ENCODE data around the gene CMTM8. TPM values are rescaled to one million over a fixed set of nuclear protein-coding genes. Genes with fewer than 3 reads are reported as not detected.

The CMTM8 gene
- total RNA-seq, 1 experiment from 2014 or later = 28.5 TPM

DNA sequence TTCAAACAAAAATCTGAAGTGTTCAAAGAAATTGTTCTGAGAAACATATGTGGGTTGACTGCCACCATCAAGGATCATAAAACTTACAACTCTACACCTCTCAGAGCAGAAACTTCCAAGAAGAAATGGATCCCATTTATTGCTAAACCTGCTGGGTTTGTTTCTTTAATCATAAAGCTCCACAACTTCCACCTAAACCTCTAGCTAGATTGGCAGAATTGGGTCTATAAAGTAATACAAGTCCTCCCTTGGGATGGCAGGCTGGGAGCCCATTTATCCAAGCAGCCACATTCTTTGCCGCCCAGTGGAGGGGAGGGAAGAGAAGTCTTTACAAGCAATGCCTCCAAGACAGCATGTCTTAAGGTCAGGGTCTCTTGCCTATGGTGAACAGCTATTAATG, 40.5 kb upstream of the CMTM8 start:
- Mint-ChIP-seq H3K27me3 (ENCODE audit: insufficient read depth, unreplicated experiment) (no peaks in the 10 kb centered on the region), H3K4me3 (ENCODE audit: unreplicated experiment) (no peak overlapping the region), H3K9me3 (ENCODE audit: unreplicated experiment) (no peaks in the 10 kb centered on the region), H3K36me3 (ENCODE audit: insufficient read depth, unreplicated experiment) (no peaks in the 10 kb centered on the region), H3K4me1 (ENCODE audit: low read depth, unreplicated experiment) (no peaks in the 10 kb centered on the region), H3K27ac (ENCODE audit: unreplicated experiment) (no peak overlapping the region)
- Histone ChIP-seq H3K4me3 (ENCODE audit: low read depth, low read length) (no peak overlapping the region), H3K9me3 (no peaks in the 10 kb centered on the region), H3K36me3 (ENCODE audit: control insufficient read depth, insufficient read depth, low read length) (no peaks in the 10 kb centered on the region), H3K27me3 (replicated peaks; ENCODE audit: control insufficient read depth, insufficient read depth, low read length) (no peaks in the 10 kb centered on the region), H3K4me1 (no peaks in the 10 kb centered on the region)
- TF ChIP-seq, protein P1, sequence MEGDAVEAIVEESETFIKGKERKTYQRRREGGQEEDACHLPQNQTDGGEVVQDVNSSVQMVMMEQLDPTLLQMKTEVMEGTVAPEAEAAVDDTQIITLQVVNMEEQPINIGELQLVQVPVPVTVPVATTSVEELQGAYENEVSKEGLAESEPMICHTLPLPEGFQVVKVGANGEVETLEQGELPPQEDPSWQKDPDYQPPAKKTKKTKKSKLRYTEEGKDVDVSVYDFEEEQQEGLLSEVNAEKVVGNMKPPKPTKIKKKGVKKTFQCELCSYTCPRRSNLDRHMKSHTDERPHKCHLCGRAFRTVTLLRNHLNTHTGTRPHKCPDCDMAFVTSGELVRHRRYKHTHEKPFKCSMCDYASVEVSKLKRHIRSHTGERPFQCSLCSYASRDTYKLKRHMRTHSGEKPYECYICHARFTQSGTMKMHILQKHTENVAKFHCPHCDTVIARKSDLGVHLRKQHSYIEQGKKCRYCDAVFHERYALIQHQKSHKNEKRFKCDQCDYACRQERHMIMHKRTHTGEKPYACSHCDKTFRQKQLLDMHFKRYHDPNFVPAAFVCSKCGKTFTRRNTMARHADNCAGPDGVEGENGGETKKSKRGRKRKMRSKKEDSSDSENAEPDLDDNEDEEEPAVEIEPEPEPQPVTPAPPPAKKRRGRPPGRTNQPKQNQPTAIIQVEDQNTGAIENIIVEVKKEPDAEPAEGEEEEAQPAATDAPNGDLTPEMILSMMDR (IDR thresholded peaks at IDR 0.05; ENCODE audit: insufficient read depth in 1 of 2, low read depth in 1 of 2, low read length in 1 of 2, severe bottlenecking in 1 of 2, unreplicated experiment in 1 of 2) = no peak
- DNase-seq = no peak
- ChIA-PET POLR2A (no interaction called here), CTCF (no interaction called here)
- intact Hi-C loops (cut with micrococcal nuclease; ENCODE audit: unreplicated experiment) = no loop called here
- no TSS peak for BruUV-seq (replicated peaks)

DNA sequence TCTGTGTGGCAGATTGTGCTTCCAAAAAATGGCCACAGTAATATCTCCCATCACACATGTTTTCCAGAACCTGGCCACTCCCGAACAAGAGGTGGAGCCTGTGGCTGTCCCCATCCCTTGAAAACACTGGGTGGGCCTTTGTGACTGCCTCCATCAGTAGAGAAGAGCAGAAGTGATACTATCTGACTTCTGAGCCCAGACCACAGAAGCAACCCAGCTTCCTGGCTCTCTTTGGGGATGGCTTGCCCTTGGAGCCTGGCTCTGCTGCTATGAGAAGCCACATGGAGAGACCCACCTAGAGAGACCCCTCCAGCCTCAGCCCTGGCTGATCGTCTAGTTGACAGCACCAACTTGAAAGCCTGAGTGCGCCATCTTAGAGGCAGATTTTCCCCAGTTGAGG, 39.8 kb upstream of the CMTM8 start:
- Histone ChIP-seq H3K4me3 (ENCODE audit: low read depth, low read length) (no peak overlapping the region), H3K36me3 (ENCODE audit: control insufficient read depth, insufficient read depth, low read length) (no peaks in the 10 kb centered on the region), H3K27me3 (replicated peaks; ENCODE audit: control insufficient read depth, insufficient read depth, low read length) (no peaks in the 10 kb centered on the region), H3K4me1 (peaks cover 1% of the 10 kb centered on the region; the same call in 1 of the 2 replicates), H3K9me3 (no peaks in the 10 kb centered on the region)
- ChIA-PET CTCF (no interaction called here), POLR2A (no interaction called here)
- H3K27me3 Mint-ChIP-seq (ENCODE audit: insufficient read depth, unreplicated experiment) = no peaks in the 10 kb centered on the region
- H3K36me3 Mint-ChIP-seq (ENCODE audit: insufficient read depth, unreplicated experiment) = no peaks in the 10 kb centered on the region
- DNase-seq = no peak
- H3K9me3 Mint-ChIP-seq (ENCODE audit: unreplicated experiment) = no peaks in the 10 kb centered on the region
- TF ChIP-seq, protein P1 (IDR thresholded peaks at IDR 0.05; ENCODE audit: insufficient read depth in 1 of 2, low read depth in 1 of 2, low read length in 1 of 2, severe bottlenecking in 1 of 2, unreplicated experiment in 1 of 2) = no peak
- intact Hi-C loops (cut with micrococcal nuclease; ENCODE audit: unreplicated experiment) = no loop called here
- peaks cover 4% of the 10 kb centered on the region for H3K4me1 Mint-ChIP-seq (ENCODE audit: low read depth, unreplicated experiment)
- BruUV-seq (replicated peaks) = no TSS peak
- H3K4me3 Mint-ChIP-seq (ENCODE audit: unreplicated experiment) = no peak overlapping the region
- no peak overlapping the region for H3K27ac Mint-ChIP-seq (ENCODE audit: unreplicated experiment)

DNA sequence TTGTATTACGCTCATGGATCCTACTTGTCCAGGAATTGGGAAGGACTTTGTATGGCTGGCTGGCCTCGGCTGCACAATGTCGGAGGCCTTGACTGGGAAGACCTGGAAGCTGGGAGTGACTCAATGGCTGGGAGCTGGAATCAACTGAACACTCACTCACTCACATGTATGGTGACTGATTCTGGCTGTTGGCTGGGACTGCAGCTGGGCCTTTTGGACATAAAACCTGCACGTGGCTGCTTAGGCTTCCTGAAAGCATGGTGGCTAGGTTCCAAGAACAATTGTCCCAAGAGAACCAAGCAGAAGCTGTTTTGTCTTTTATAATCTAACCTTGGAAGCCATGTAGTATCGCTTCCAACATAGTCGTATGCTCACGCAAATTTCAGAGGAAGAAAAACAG, 38.0 kb upstream of the CMTM8 start:
- no peaks in the 10 kb centered on the region for H3K27me3 ChIP-seq (replicated peaks; ENCODE audit: control insufficient read depth, insufficient read depth, low read length)

More for the DNA sequence above, 38.0 kb upstream of the CMTM8 start:
- TF ChIP-seq, protein P1 (IDR thresholded peaks at IDR 0.05; ENCODE audit: insufficient read depth in 1 of 2, low read depth in 1 of 2, low read length in 1 of 2, severe bottlenecking in 1 of 2, unreplicated experiment in 1 of 2) = no peak
- no peaks in the 10 kb centered on the region for H3K9me3 Mint-ChIP-seq (ENCODE audit: unreplicated experiment)
- no peak overlapping the region for H3K27ac Mint-ChIP-seq (ENCODE audit: unreplicated experiment)
- BruUV-seq (replicated peaks) = no TSS peak
- DNase-seq = no peak
- H3K4me3 ChIP-seq (ENCODE audit: low read depth, low read length) = no peak overlapping the region
- no peaks in the 10 kb centered on the region for H3K36me3 Mint-ChIP-seq (ENCODE audit: insufficient read depth, unreplicated experiment)
- no peak overlapping the region for H3K4me3 Mint-ChIP-seq (ENCODE audit: unreplicated experiment)
- no peaks in the 10 kb centered on the region for H3K36me3 ChIP-seq (ENCODE audit: control insufficient read depth, insufficient read depth, low read length)
- no peaks in the 10 kb centered on the region for H3K27me3 Mint-ChIP-seq (ENCODE audit: insufficient read depth, unreplicated experiment)
- peaks cover 7% of the 10 kb centered on the region; the same call in 1 of the 2 replicates for H3K4me1 ChIP-seq
- no peaks in the 10 kb centered on the region for H3K9me3 ChIP-seq
- H3K4me1 Mint-ChIP-seq (ENCODE audit: low read depth, unreplicated experiment) = peaks cover 10% of the 10 kb centered on the region
- POLR2A ChIA-PET = no interaction called here
- CTCF ChIA-PET = no interaction called here
- intact Hi-C loops (cut with micrococcal nuclease; ENCODE audit: unreplicated experiment) = no loop called here
